ENCODE measurements around the gene ABL2. TPM values are rescaled to one million over a fixed set of nuclear protein-coding genes. Genes with fewer than 3 reads are reported as not detected.

ABL2 gene
- total and polyA plus RNA-seq, 2 donors (not counting 1 experiment from before 2014, with no cell fraction given), result 2.6 to 20.0 TPM

DNA sequence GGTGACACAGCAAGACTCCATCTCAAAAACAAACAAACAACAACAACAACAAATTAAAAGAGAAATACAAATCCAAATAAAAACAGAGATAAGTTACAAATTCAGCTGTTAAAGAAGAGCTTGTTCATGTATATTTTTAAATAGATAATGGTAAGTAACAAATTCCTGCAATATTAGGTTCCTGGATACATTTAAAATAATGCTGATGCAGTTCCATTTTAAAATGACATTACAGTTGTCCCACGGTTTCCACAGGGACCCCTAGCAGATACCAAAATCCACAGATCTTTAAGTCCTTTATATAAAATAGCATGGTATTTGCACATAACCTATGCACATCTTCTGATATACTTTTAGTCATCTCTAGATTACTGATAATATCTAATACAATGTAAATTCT lies 61.5 kb downstream of the ABL2 start:
- Mint-ChIP-seq H3K27ac (no peak overlapping the region), H3K27me3 (no peaks in the 10 kb centered on the region), H3K4me1 (peaks cover 22% of the 10 kb centered on the region), H3K9me3 (ENCODE audit: insufficient read depth) (no peaks in the 10 kb centered on the region), H3K4me3 (no peak overlapping the region)
- no peak overlapping the region for H3K9ac ChIP-seq (ENCODE audit: low read length)
- CTCF ChIA-PET, result interaction anchor here (0.6 kb wide), 1 partner anchor 66 kb away, joined by 3 read pairs; no protein-coding TSS in a partner anchor
- no CpG with 5 or more reads among the region's 1 CpG for WGBS (ENCODE audit: insufficient coverage)
- no peak for DNase-seq
- no peak overlapping the region for H3K4me2 ChIP-seq (replicated peaks; ENCODE audit: low read depth, low read length, poor library complexity, severe bottlenecking)
- POLR2A ChIA-PET, result no interaction called here
- H2AFZ ChIP-seq (ENCODE audit: insufficient read depth, low read depth, low read length, poor library complexity, severe bottlenecking), result no peak overlapping the region
- no peaks in the 10 kb centered on the region for H3K9me3 ChIP-seq (ENCODE audit: control extremely low read depth in 1 of 3, control insufficient read depth in 2 of 3, insufficient read depth in 1 of 3, low read length in 2 of 3)
- intact Hi-C loops (cut with micrococcal nuclease), result no loop called here
- no peak for ATAC-seq (ENCODE audit: low read depth)
- no peak overlapping the region for H3K27ac ChIP-seq (ENCODE audit: low read length in 2 of 2)
- no peaks in the 10 kb centered on the region for H3K27me3 ChIP-seq (replicated peaks in 1 of 4; ENCODE audit: control extremely low read depth in 1 of 4, control insufficient read depth in 3 of 4, insufficient read depth in 4 of 4, low read length in 3 of 4)
- H3K4me3 ChIP-seq (ENCODE audit: control extremely low read depth in 1 of 5, extremely low read depth in 1 of 5, insufficient read depth in 1 of 5, low read depth in 2 of 5, low read length in 4 of 5), result no peak overlapping the region
- H3K4me1 ChIP-seq (ENCODE audit: control insufficient read depth in 2 of 2, insufficient read depth in 2 of 2, low read length in 2 of 2), result peaks cover 3 to 9% of the 10 kb centered on the region in 2 donors
- H3K36me3 ChIP-seq (replicated peaks in 1 of 2; ENCODE audit: control extremely low read depth in 1 of 2, control insufficient read depth in 1 of 2, extremely low read depth in 1 of 2, insufficient read depth in 2 of 2, low read length in 1 of 2), result no peaks in the 10 kb centered on the region
- TF ChIP-seq, protein P1, sequence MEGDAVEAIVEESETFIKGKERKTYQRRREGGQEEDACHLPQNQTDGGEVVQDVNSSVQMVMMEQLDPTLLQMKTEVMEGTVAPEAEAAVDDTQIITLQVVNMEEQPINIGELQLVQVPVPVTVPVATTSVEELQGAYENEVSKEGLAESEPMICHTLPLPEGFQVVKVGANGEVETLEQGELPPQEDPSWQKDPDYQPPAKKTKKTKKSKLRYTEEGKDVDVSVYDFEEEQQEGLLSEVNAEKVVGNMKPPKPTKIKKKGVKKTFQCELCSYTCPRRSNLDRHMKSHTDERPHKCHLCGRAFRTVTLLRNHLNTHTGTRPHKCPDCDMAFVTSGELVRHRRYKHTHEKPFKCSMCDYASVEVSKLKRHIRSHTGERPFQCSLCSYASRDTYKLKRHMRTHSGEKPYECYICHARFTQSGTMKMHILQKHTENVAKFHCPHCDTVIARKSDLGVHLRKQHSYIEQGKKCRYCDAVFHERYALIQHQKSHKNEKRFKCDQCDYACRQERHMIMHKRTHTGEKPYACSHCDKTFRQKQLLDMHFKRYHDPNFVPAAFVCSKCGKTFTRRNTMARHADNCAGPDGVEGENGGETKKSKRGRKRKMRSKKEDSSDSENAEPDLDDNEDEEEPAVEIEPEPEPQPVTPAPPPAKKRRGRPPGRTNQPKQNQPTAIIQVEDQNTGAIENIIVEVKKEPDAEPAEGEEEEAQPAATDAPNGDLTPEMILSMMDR (IDR thresholded peaks at IDR 0.05), result no peak
- TF ChIP-seq EZH2 (IDR thresholded peaks at IDR 0.05; ENCODE audit: borderline replicate concordance, insufficient read depth, low read depth, low read length, poor library complexity, severe bottlenecking), result no peak
- peaks cover 27% of the 10 kb centered on the region for H3K79me2 ChIP-seq (ENCODE audit: control insufficient read depth, insufficient read depth, low read length)
- H4K20me1 ChIP-seq (ENCODE audit: control insufficient read depth, insufficient read depth, low read length, poor library complexity, severe bottlenecking), result no peaks in the 10 kb centered on the region

DNA sequence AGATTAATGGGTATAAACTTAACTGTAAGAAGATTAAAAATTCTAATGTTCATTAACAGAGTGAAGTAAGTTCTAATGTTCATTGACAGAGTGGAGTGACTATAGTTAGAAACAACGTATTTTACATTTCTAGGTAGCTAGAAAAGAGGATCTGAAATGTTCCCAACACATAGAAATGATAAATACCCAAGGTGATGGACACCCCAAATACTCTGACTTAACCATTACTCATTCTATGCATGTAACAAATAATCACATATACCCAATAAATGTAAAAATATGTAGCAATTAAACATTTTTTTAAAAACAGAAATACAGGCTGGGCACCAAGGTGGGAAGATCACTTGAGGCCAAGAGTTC lies 62.1 kb downstream of the ABL2 start:
- POLR2A ChIA-PET, result no interaction called here
- no peaks in the 10 kb centered on the region for H3K9me3 Mint-ChIP-seq (ENCODE audit: insufficient read depth)

More for the DNA sequence above, 62.1 kb downstream of the ABL2 start:
- Mint-ChIP-seq H3K4me3 (no peak overlapping the region), H3K27me3 (no peaks in the 10 kb centered on the region), H3K27ac (no peak overlapping the region), H3K4me1 (peaks cover 25% of the 10 kb centered on the region)
- H3K4me3 ChIP-seq (ENCODE audit: control extremely low read depth in 1 of 5, extremely low read depth in 1 of 5, insufficient read depth in 1 of 5, low read depth in 2 of 5, low read length in 4 of 5), result no peak overlapping the region
- H3K4me1 ChIP-seq (ENCODE audit: control insufficient read depth in 2 of 2, insufficient read depth in 2 of 2, low read length in 2 of 2), result peaks cover 3 to 9% of the 10 kb centered on the region in 2 donors
- H3K79me2 ChIP-seq (ENCODE audit: control insufficient read depth, insufficient read depth, low read length), result peaks cover 33% of the 10 kb centered on the region
- no peak for ATAC-seq (ENCODE audit: low read depth)
- no peak for DNase-seq
- H2AFZ ChIP-seq (ENCODE audit: insufficient read depth, low read depth, low read length, poor library complexity, severe bottlenecking), result no peak overlapping the region
- H3K27ac ChIP-seq (ENCODE audit: low read length in 2 of 2), result no peak overlapping the region
- H4K20me1 ChIP-seq (ENCODE audit: control insufficient read depth, insufficient read depth, low read length, poor library complexity, severe bottlenecking), result no peaks in the 10 kb centered on the region
- WGBS (ENCODE audit: insufficient coverage), result no CpG with 5 or more reads among the region's 1 CpG
- no peaks in the 10 kb centered on the region for H3K27me3 ChIP-seq (replicated peaks in 1 of 4; ENCODE audit: control extremely low read depth in 1 of 4, control insufficient read depth in 3 of 4, insufficient read depth in 4 of 4, low read length in 3 of 4)
- intact Hi-C loops (cut with micrococcal nuclease), result no loop called here
- peak overlapping the region; percentile 0 for H3K4me2 ChIP-seq (replicated peaks; ENCODE audit: low read depth, low read length, poor library complexity, severe bottlenecking)
- H3K36me3 ChIP-seq (replicated peaks in 1 of 2; ENCODE audit: control extremely low read depth in 1 of 2, control insufficient read depth in 1 of 2, extremely low read depth in 1 of 2, insufficient read depth in 2 of 2, low read length in 1 of 2), result no peaks in the 10 kb centered on the region
- CTCF ChIA-PET, result interaction anchor here (0.6 kb wide), 1 partner anchor 65 kb away, joined by 3 read pairs; no protein-coding TSS in a partner anchor
- H3K9me3 ChIP-seq (ENCODE audit: control extremely low read depth in 1 of 3, control insufficient read depth in 2 of 3, insufficient read depth in 1 of 3, low read length in 2 of 3), result no peaks in the 10 kb centered on the region
- H3K9ac ChIP-seq (ENCODE audit: low read length), result no peak overlapping the region
- TF ChIP-seq EZH2 (IDR thresholded peaks at IDR 0.05; ENCODE audit: borderline replicate concordance, insufficient read depth, low read depth, low read length, poor library complexity, severe bottlenecking), result no peak
- TF ChIP-seq, protein P1 (IDR thresholded peaks at IDR 0.05), result no peak

All from B cell (primary cell).